ENCODE measurements around the gene FOXO4.

FOXO4 gene

DNA sequence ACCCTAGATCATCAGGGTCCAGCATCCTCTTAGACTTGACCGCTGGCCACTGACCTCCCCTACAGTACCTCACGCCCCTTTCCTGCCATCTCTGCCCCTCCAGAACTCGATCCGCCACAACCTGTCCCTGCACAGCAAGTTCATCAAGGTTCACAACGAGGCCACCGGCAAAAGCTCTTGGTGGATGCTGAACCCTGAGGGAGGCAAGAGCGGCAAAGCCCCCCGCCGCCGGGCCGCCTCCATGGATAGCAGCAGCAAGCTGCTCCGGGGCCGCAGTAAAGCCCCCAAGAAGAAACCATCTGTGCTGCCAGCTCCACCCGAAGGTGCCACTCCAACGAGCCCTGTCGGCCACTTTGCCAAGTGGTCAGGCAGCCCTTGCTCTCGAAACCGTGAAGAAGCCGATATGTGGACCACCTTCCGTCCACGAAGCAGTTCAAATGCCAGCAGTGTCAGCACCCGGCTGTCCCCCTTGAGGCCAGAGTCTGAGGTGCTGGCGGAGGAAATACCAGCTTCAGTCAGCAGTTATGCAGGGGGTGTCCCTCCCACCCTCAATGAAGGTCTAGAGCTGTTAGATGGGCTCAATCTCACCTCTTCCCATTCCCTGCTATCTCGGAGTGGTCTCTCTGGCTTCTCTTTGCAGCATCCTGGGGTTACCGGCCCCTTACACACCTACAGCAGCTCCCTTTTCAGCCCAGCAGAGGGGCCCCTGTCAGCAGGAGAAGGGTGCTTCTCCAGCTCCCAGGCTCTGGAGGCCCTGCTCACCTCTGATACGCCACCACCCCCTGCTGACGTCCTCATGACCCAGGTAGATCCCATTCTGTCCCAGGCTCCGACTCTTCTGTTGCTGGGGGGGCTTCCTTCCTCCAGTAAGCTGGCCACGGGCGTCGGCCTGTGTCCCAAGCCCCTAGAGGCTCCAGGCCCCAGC lies 5.2 kb downstream of the FOXO4 start:
- DNase-seq = peak; percentile 3

GRCh38 chrX:71102292-71102691 lies 6.6 kb downstream of the FOXO4 start:
- DNase-seq = peak; percentile 68

GRCh38 chrX:71103110-71103983 lies 7.7 kb downstream of the FOXO4 start:
- peak; percentile 94 for DNase-seq

DNA sequence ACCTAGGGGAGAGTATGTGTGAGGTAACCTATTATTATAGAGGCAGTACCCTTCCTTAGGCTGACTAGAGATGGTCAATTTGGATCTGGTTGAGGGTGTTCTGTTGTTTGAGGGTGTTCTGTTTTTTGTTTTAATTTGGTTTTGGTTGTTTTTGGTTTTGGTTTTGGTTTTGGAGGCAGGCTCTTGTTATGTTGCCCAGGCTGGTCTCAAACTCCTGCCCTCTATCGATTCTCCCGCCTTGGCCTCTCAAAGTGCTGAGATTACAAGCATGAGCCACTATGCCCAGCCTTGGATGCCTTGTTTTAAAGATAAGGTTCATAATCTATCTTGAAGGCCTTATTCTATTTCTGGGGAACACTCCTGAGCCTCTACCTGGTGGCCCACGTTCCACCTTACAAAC lies 10.0 kb downstream of the FOXO4 start:
- DNase-seq = peak; percentile 48

GRCh38 chrX:71106427-71106826 lies 10.8 kb downstream of the FOXO4 start, which contains the start of gene CXorf65:
Gene CXorf65, minus strand, starts transcription at chrX:71106740. Its CDS starts 184 bp downstream, at chrX:71106556.
- DNase-seq = peak; percentile 65

GRCh38 chrX:71107245-71107644 lies 11.6 kb downstream of the FOXO4 start:
- DNase-seq = peak; percentile 34

GRCh38 chrX:71107762-71108360 lies 12.2 kb downstream of the FOXO4 start:
- peak; percentile 66 for DNase-seq

DNA sequence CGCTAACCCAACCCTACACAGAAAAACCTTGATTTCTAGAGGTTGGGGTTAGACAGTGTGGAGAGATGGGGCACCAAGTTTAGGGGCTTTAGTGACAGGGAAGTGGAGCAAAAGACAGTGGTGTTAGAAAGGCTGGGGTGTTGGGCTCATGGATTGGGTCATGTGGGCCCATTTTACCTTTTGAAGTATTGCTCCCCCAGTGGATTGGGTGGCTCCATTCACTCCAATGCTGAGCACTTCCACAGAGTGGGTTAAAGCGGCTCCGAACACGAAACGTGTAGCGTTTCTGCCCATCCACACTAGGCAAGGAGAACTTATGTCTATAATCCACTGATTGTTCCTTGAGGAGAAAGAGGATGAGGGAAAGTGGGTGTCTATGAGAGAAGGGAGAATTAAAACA lies 13.4 kb downstream of the FOXO4 start:
- DNase-seq = peak; percentile 11

DNA sequence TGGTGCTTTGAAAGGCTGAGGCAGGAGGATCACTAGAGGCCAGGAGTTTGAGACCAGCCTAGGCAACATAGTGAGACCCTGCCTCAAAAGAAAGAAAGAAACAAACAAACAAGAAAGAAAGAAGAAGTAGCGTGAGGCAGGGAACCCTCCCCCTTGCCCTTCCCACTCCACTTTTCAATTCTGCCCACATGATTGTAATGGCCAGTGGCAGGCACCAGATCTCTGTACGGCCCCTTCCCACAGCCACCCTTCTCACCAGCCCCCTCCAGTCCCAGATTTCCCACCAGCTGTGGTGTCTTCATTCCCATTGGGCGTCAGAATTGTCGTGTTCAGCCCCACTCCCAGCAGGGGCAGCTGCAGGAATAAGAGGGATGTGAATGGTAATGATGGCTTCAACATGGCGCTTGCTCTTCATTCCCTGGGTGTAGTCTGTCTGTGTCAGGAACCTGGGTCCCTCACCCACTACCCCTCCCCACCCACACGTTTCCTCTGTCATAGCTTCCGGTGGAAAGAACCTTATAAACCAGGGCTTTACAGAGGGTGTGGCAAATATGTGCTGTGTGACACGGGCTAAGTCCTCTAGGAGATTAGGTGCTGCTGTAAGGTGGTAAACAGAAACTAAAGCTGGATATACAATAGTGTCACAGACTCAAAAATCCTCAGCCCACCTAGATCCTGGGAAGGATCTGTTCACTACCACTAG lies 15.6 kb downstream of the FOXO4 start, which contains the start of gene IL2RG:
Gene IL2RG (minus strand): TSS at position 437 of the 703 bp plus-strand sequence. CDS start 38 bp downstream, at position 399.
- DNase-seq = peak; percentile 66

DNA sequence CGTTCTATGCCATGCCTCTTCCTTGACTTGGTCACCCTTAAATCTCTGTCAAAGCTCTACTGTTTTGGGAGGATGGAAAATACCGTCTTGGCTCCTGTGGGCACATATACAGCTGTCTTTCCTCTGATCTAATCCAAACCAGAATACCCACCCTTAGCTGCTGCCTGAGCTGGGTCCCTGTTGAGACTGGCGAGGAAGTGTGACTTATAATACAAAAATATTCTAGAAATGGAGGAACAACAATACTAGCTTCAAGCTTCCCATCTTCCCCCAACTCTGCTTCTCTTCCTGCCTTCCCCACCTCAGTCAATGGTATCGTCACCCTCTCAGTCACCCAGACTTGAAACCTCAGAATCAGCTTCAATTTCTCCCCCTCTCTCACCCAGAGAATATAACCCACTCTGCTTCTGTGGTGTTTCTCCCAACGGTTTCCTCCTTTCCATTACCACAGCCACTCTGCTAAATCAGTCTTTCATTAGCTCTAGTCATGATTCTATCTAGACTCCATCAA lies 16.3 kb downstream of the FOXO4 start:
- DNase-seq = peak; percentile 50

DNA sequence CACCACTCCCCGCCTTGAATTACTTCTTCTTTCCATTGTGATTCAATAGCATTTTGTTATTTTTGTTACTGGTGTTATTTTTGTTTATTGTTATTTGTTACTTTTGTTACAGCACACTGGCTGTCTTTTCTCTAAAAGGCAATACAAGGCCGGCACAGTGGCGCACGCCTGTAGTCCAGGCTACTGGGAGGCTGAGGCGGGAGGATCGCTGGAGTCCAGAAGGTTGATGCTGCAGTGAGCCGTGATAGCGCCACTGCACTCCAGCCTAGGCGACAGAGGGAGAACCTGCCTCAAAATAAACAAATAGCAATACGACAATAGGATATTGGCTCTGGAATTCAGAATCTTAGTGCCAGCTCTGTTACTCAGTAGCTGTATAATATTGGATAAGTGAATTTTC lies 21.7 kb downstream of the FOXO4 start:
- no peak for DNase-seq

DNA sequence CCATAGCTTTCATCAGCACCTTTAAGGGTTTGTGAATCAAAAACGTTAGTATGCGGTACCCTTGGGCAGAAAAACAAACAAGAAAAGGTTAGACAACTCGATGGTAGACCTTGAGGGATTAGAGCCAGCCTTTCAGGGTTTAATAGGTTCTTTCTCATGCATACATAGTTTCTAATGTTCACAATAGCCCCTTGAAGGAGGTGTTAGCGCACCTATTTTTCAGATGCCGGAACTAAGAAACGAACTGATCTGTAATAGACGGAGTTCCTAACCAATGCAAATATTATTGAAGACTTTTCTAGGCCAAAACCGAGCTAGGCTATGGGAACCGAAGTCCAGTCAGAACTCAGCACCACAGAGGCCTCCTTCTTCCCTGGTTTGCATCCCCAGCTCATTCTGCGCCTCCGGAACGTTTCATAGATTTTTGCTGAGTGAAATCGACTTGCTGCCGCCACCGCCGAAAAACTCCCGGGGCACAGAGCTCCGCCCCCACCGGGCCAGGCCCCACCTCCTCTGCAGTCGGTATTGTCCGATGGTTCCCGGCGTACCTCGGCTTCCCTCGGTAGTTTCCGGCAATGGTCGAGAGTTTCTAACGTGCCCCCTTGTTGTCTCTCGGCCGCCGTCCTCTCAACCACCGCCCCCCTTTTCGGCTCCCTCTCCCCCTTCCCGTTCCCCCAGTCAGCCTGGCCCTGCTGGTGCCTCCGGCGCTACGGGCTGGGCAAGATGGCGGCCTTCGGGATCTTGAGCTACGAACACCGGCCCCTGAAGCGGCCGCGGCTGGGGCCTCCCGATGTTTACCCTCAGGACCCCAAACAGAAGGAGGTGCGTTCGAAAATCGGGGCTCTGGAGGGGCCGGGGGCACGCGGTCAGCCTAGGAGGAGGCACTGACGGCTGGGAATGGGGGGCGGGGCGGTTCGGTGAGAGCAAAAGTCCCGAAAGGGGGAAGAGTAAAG lies 22.7 kb downstream of the FOXO4 start, which contains the start of gene MED12:
Gene MED12 (plus strand): TSS at position 565 of the 953 bp plus-strand sequence. CDS start 159 bp downstream, at position 724.
- DNase-seq = peak; percentile 88

DNA sequence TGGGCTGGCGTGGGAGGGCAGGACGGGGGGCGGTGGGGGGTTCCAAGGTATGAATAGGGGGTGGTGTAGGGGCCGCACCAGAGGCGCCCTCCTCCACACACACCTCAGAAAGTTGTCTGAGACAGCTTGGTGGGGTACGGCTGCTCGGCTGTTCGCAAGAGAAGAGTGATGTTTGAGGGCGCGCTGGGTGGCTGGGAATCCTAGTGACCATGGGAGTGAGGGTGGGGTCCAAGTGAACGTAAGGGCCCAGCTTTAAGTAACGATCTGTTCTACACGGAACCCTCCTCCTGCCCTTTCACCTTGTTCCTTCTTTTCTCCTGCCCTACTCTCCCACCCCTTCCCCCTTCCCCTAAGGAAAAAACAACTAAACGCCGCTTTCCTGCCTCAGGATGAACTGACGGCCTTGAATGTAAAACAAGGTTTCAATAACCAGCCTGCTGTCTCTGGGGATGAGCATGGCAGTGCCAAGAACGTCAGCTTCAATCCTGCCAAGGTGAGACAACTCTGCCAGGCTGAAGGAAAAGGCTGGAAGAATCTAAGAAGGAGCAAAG lies 23.4 kb downstream of the FOXO4 start:
- peak; percentile 6 for DNase-seq

GRCh38 chrX:71128166-71128833 lies 32.6 kb downstream of the FOXO4 start:
- no peak for DNase-seq

- DNase-seq = peak; percentile 74
These were observed 33.5 kb downstream of the FOXO4 start for GRCh38 chrX:71128915-71129765.

DNA sequence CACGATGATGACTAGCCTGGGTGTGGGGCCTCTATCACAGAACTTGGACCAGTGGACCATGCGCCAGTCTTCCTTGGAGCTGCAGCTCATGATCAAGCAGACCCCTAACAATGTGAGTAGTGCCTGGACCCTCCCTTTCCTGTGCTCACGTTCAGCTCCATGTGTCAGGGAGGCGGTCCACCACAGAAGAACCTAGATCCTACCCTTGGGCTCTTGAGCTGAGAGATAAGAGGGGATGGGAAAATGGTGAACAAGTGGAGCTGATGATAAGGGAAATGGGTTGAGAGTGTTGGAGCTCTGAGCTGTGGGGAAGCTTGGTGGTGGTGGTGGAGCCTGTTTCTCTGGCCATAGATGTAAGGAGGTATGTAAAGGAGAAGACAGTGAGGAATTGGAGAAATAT lies 35.9 kb downstream of the FOXO4 start:
- DNase-seq = peak; percentile 61

- no peak for DNase-seq
These were observed 44.8 kb downstream of the FOXO4 start for GRCh38 chrX:71140440-71140839.

- no peak for DNase-seq
These were observed 47.9 kb downstream of the FOXO4 start for GRCh38 chrX:71143508-71143907.

GRCh38 chrX:71144651-71145050 lies 49.0 kb downstream of the FOXO4 start, which contains the start of gene NLGN3:
Gene NLGN3, plus strand, starts transcription at chrX:71144841. Its CDS starts 2,909 bp downstream, at chrX:71147750.
- no peak for DNase-seq
